NCI-H2171 treated with DMSO at 0.1 percent for 48 hours (cell line): ENCODE results near the gene SMAP1.
A peak's percentile ranks its signal among the peaks of the same experiment; 100 is the strongest.

Experiments
- DNase-seq: peaks from one replicate; lab custom pipeline; 2025; lab: John Stamatoyannopoulos, UW

SMAP1 gene

DNA sequence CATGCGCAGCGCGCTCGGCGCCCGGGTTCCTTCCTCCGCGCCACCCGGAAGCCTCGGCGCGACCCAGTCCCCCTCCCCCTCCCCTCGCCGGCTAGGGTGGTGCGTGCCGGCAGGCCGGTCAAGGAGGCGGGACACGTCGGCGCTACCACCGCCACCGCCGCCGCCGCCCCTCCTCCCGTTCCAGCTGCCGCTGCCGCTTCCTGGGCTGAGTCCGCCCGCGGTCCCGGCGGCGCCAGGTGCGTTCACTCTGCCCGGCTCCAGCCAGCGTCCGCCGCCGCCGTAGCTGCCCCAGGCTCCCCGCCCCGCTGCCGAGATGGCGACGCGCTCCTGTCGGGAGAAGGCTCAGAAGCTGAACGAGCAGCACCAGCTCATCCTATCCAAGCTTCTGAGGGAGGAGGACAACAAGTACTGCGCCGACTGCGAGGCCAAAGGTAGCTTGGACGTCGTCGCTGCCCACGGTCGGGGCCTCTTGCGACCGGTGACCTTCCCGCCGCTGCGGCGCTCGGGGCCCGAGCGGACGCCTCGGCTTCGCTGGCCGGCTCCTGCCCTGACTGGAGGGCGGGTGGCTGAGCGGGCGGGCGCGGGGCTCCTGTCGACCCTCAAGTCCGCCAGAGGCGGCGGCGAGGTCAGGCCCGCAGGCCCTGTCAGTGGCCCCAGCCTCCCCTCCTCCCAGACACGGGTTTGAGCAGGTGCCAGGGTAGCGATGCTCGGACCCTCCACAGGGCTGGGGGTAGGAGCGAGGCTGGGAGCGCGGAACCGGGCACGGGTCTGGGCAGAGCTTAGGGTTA, at the start of gene SMAP1:
SMAP1 (plus strand) TSS at position 173 of the 788 bp plus-strand sequence; CDS start at position 314, 141 bp downstream.
- DNase-seq: peak; percentile 90

- DNase-seq: no peak
These were observed 46.9 kb upstream of the SMAP1 start for GRCh38 chr6:70620746-70621145.

DNA sequence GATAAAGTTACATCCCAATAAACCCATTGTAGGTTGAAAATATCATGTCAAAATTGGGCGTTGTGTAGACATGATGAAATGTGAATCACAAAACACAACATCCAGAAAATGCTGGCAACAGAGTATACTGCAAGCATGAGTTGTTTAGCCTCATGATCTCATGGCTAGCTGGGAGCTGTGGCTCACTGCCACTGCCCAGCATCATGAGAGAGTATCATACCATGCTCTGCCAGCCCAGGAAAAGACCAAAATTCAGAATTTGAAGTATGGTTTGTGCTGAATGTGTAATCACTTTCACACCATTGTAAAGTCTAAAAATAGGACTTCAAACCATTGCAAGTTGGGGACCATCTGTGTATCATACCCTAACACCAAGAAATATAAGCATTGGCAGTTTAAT, 45.2 kb upstream of the SMAP1 start:
- DNase-seq: no peak

DNA sequence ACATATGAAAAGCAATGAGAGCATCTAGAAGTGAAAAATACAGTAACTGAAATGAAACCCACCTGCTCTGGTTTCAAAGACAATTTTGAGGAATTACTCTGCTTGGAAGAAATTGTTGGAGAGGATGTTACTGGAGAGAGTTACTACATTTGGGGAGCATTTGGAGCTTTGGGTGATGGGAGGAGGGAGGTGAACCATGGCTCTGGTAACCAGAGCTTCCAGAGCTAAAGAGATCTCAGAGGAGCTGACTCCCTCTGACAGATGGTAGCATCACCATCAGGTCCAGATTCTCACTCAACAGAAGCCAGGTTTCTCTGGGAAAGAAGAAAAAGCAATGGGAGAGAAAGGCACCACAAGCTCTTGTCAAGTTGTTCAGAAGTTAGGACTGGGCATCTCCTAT, 42.2 kb upstream of the SMAP1 start:
- peak; percentile 28 for DNase-seq

- DNase-seq: no peak
These were observed 40.0 kb upstream of the SMAP1 start for GRCh38 chr6:70627500-70628254.

- DNase-seq: no peak
These were observed 37.8 kb upstream of the SMAP1 start for GRCh38 chr6:70629929-70630328.

DNA sequence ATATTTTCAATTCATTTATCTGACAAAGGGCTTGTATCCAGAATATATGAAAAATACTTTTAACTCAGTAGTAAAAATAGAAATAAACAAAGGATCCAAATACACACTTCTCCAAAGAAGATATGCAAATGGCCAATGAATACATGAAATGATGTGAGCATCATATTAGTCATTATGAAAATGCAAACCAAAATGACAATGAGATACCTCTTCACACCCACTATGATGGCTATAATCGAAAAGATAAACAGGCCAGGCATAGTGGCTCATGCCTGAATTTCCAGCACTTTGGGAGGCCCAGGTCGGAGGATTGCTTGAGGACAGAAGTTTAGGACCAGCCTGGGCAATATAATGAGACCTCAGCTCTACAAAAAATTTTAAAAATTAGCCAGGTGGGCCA, 33.8 kb upstream of the SMAP1 start:
- DNase-seq: no peak

- no peak for DNase-seq
These were observed 31.1 kb upstream of the SMAP1 start for GRCh38 chr6:70636596-70636995.

DNA sequence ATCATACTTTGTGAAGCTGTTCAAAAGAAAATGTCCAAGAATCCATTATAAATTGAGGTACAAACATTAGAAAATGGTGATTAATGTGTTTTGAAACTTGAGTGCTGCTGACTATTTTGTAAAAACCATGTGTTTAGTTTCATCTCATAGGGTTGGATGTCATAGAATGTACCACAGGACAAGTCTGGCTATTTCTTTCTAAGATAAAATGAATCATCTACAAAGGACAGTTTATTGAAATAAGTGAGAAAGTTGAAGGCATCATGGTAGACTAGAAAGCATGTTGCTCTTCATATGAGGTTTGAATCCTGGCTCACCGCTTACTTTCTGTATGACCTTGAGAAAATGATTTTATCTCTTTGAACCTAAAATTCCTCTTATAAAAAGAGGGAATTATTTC, 29.2 kb upstream of the SMAP1 start:
- peak; percentile 7 for DNase-seq

DNA sequence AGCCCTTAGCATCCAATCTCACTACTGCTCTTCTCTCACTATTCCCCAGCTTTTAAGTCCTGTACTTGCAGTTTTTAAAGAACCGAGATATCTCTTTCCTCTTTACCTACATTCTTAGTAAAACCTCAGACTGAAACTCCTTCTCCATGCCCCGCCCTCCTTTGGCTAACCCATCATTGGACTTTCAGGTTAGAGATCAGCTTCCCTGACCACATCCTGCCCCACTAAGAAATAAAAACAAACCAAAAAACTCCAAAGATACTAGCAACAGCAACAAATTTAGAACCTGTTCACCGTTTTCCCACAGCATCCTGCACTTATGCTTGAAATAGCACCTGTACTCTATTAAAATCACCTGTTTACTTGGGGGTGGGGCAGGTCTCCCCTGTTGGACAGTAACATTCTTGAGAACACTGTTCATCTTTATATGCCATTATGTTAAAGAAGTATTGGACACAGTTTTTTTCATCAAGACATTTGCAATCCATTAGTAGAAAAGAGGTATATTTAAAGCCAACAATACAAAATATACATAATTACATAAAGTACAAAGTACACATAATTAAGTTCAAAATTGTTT, 16.3 kb upstream of the SMAP1 start:
- no peak for DNase-seq

- DNase-seq: no peak
These were observed 15.5 kb upstream of the SMAP1 start for GRCh38 chr6:70652216-70652615.

DNA sequence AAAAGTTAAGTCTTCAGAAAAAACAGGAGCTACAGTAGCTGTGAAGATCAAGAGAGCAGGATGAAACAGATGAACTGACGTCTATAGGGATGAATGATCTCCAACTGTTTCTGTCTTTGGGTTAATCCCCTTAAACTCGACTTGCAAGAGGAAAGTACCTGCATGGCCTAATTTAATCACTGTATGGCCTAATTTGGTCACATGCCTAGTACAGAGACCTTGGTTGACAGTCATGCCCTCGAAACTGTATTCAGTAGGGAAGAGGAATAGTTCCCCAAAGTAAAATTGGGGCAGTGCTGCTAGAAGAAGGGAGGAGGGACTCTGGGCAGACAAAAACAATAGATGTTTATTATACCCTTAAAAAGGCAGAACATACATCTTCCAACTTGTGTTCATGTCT, 10.0 kb upstream of the SMAP1 start:
- no peak for DNase-seq

- peak; percentile 40 for DNase-seq
These were observed 3.7 kb upstream of the SMAP1 start for GRCh38 chr6:70663881-70664466.

- no peak for DNase-seq
These were observed 977 bp upstream of the SMAP1 start for GRCh38 chr6:70666706-70667105.

GRCh38 chr6:70667256-70667710, 400 bp upstream of the SMAP1 start:
- no peak for DNase-seq

GRCh38 chr6:70668499-70668812, 773 bp downstream of the SMAP1 start:
- peak; percentile 33 for DNase-seq

- peak; percentile 13 for DNase-seq
These were observed 1.4 kb downstream of the SMAP1 start for GRCh38 chr6:70669133-70669532.

GRCh38 chr6:70672549-70672948, 4.9 kb downstream of the SMAP1 start:
- no peak for DNase-seq

DNA sequence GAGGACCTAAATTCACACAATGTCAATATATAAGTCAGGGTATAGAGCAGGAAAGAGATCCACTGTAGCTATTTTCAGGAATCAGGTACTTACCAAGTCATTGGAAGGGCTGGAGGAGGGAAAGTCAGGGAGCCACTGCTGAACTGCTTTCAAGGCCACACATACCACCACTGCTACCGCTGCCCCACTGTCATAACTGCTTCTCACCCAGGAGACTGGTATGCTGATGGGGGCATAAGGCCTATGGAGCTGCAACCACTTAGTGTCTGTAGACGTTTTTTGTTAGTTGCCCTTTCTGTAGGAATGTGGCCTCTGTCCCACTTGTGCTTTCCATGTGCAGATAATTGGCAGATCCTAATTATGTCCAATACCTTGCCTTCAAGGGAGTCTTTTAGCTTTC, 5.4 kb downstream of the SMAP1 start:
- no peak for DNase-seq

- no peak for DNase-seq
These were observed 5.9 kb downstream of the SMAP1 start for GRCh38 chr6:70673601-70674000.

- DNase-seq: no peak
These were observed 8.1 kb downstream of the SMAP1 start for GRCh38 chr6:70675822-70676221.

GRCh38 chr6:70676821-70677220, 9.1 kb downstream of the SMAP1 start:
- no peak for DNase-seq

DNA sequence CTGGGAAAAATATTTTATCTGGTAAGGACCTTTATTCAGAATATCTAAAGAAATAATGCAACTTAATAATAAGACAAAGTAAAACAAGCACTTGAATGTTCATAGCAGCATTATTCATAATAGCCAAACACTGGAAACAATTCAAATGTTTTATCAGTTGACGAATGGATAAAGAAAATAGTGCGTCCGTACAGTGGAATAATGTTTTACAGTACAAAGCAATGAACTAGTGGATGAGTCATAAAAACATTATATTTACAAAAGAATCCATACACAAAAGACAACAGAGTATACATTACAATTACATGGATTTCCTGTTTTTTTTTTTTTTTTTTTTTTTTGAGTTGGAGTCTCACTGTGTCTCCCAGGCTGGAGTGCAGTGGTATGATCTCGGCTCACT, 12.7 kb downstream of the SMAP1 start:
- DNase-seq: no peak
